Embryonic facial prominence (tissue), 1 donor: ENCODE results near the gene LRRC75A.
"Not testable (repeated sequence)": the region's sequence is repeated elsewhere in the genome, so short reads cannot be mapped to it uniquely, and the experiment has no call there.

Experiments
- DNase-seq: peaks from one replicate; pipeline ENCODE4 v3.0.0-alpha.2; 2016; ENCODE audit errors: extremely low spot score

Gene LRRC75A

GRCh38 chr17:16398270-16399267 lies 93.4 kb downstream of the LRRC75A start:
- DNase-seq, result no peak

GRCh38 chr17:16396693-16397092 lies 95.3 kb downstream of the LRRC75A start:
- DNase-seq, result not testable (repeated sequence)

DNA sequence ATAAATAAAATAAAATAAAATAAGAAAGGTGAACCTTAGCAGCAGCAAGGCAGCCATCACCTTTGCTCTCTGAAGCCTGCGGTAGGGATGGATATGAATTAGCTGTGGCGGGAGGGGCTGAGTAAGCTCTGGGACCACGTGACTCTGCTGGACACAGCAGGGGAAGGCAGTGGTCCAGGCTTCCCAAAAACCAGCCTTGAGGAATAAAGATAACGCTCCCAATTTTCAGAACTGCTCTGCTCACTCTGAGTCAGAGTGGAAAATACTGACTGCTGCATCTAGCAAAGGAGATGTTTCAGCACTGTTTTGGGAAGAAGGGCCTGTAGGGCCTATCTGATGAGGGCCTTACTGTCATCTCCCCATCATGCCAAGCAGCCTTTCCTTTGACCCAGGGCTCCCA lies 96.1 kb downstream of the LRRC75A start:
- not testable (repeated sequence) for DNase-seq

DNA sequence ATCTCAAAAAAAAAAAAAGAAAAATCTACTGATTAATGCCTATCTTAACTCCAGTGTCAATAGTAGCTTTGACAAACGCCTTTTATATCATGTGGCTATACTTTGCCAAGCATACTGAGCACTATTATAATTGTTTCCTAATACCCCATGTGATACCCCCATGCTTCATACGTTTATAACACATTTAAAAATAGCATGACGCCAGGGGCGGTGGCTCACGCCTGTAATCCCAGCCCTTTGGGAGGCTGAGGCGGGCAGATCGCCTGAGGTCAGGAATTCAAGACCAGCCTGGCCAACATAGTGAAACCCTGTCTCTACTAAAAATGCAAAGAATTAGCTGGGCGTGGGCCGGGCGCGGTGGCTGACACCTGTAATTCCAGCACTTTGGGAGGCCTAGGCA lies 99.5 kb downstream of the LRRC75A start:
- not testable (repeated sequence) for DNase-seq
